Thoracic aorta (tissue), 2 donors: Measurements from ENCODE around the gene MYOM1. TPM values are rescaled to one million over a fixed set of nuclear protein-coding genes. Genes with fewer than 3 reads are reported as not detected.

Source experiments
- ATAC-seq: fragments of 150-250 bp; one replicate; pipeline ENCODE4 v1.8.0; 2017; ENCODE audit warnings: low read depth; ENCODE audit not compliant: insufficient number of reproducible peaks, low FRiP score
- DNase-seq: peaks from one replicate; pipeline ENCODE4 v3.0.0-alpha.2; 2020; ENCODE audit warnings: low spot score
- H3K27ac ChIP-seq, 2 donors: fragments of 200-600 bp; sonication (generic); 1 replicate in 1 of 2; 2 replicates in 1 of 2; pipeline ENCODE4 v1.5.1; 2016; ENCODE audit warnings: mild to moderate bottlenecking in 2 of 2, moderate library complexity in 2 of 2
- H3K27me3 ChIP-seq: fragments of 200-600 bp; sonication (generic); replicated peaks from 2 replicates; pipeline ENCODE4 v1.6.0; 2016; ENCODE audit warnings: mild to moderate bottlenecking; ENCODE audit not compliant: insufficient read depth
- H3K36me3 ChIP-seq: fragments of 200-600 bp; sonication (generic); one replicate; pipeline ENCODE4 v1.5.1; 2016
- H3K4me1 ChIP-seq, 2 donors: fragments of 200-600 bp; sonication (generic); 1 replicate in 1 of 2; 2 replicates in 1 of 2; pipeline versions ENCODE4 v1.5.1 to v1.6.0; 2016; ENCODE audit warnings: low read depth in 2 of 2, mild to moderate bottlenecking in 1 of 2; ENCODE audit not compliant: control insufficient read depth in 1 of 2
- H3K4me3 ChIP-seq: fragments of 200-600 bp; sonication (generic); 2 replicates; pipeline ENCODE4 v1.5.1; 2016; ENCODE audit warnings: mild to moderate bottlenecking
- H3K9me3 ChIP-seq: fragments of 200-600 bp; sonication (generic); 2 replicates; pipeline ENCODE4 v1.5.1; 2016
- total RNA-seq, 2 donors: library from RNA; depleted of rRNA; stranded (reverse); fragments of >200 nt; gene quantifications; one replicate each; pipeline versions ENCODE4 v1.1.0 to v1.2.3, GENCODE V29; 2016
- TF ChIP-seq, protein P1 (sequence below): fragments of 200-600 bp; sonication (generic); IDR thresholded peaks from one replicate; pipeline ENCODE4 v1.5.1; 2019; ENCODE audit warnings: antibody characterized with exemption

MYOM1 gene
- total RNA-seq, 2 donors from 2014 or later = 16.1 to 27.2 TPM

GRCh38 chr18:3217948-3218647 is 1.7 kb downstream of the MYOM1 start:
- Histone ChIP-seq H3K27ac (peak overlapping the region in 1 of 2 donors; percentile 88), H3K27me3 (no peaks in the 10 kb centered on the region), H3K4me3 (peak overlapping the region; percentile 76), H3K36me3 (peaks cover 8% of the 10 kb centered on the region), H3K9me3 (no peaks in the 10 kb centered on the region), H3K4me1 (peaks cover 14 to 37% of the 10 kb centered on the region in 2 donors)
- no peak for DNase-seq
- no peak for ATAC-seq
- TF ChIP-seq, protein P1, sequence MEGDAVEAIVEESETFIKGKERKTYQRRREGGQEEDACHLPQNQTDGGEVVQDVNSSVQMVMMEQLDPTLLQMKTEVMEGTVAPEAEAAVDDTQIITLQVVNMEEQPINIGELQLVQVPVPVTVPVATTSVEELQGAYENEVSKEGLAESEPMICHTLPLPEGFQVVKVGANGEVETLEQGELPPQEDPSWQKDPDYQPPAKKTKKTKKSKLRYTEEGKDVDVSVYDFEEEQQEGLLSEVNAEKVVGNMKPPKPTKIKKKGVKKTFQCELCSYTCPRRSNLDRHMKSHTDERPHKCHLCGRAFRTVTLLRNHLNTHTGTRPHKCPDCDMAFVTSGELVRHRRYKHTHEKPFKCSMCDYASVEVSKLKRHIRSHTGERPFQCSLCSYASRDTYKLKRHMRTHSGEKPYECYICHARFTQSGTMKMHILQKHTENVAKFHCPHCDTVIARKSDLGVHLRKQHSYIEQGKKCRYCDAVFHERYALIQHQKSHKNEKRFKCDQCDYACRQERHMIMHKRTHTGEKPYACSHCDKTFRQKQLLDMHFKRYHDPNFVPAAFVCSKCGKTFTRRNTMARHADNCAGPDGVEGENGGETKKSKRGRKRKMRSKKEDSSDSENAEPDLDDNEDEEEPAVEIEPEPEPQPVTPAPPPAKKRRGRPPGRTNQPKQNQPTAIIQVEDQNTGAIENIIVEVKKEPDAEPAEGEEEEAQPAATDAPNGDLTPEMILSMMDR = no peak

- no peak for DNase-seq
- H3K36me3 ChIP-seq = peaks cover 8% of the 10 kb centered on the region
- TF ChIP-seq, protein P1 = no peak
- H3K9me3 ChIP-seq = no peaks in the 10 kb centered on the region
- H3K27me3 ChIP-seq = no peaks in the 10 kb centered on the region
- H3K4me1 ChIP-seq = peaks cover 18 to 47% of the 10 kb centered on the region in 2 donors
- H3K4me3 ChIP-seq = no peak overlapping the region
- H3K27ac ChIP-seq = no peak overlapping the region
- ATAC-seq = no peak
Observed at GRCh38 chr18:3216987-3217386, 2.8 kb downstream of the MYOM1 start.

- no peaks in the 10 kb centered on the region for H3K9me3 ChIP-seq
- TF ChIP-seq, protein P1 = no peak
- no peak overlapping the region for H3K4me3 ChIP-seq
- no peak overlapping the region for H3K27ac ChIP-seq
- ATAC-seq = no peak
- no peaks in the 10 kb centered on the region for H3K27me3 ChIP-seq
- peaks cover 21 to 53% of the 10 kb centered on the region in 2 donors for H3K4me1 ChIP-seq
- DNase-seq = no peak
- H3K36me3 ChIP-seq = peaks cover 8% of the 10 kb centered on the region
Observed at GRCh38 chr18:3214855-3215637, 4.7 kb downstream of the MYOM1 start.

GRCh38 chr18:3213300-3214059 is 6.3 kb downstream of the MYOM1 start:
- DNase-seq = no peak
- ATAC-seq = no peak
- TF ChIP-seq, protein P1 = no peak
- Histone ChIP-seq H3K9me3 (no peaks in the 10 kb centered on the region), H3K36me3 (peaks cover 8% of the 10 kb centered on the region), H3K27me3 (no peaks in the 10 kb centered on the region), H3K4me1 (peaks cover 23 to 53% of the 10 kb centered on the region in 2 donors), H3K4me3 (no peak overlapping the region), H3K27ac (peak overlapping the region in 1 of 2 donors; percentile 8)

DNA sequence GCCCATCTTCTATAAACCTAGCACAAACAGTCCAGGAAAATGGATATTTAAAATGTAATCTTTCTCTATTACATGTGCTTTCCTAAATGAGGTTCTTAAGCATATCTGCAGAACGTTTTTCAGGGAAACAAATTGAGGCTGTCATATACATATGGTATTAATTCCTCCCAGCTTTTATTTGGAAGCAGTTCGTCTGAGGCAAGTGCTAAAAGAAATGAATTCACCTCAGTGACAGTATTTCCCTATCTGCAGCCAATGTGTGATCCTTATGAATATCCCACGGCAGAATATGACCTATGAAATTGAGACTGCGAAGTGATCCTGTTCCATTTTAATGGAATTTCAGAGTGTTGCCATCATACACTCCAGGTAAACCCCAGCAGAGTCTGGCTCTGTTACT is 7.1 kb downstream of the MYOM1 start:
- H3K27me3 ChIP-seq = no peaks in the 10 kb centered on the region
- no peak overlapping the region for H3K27ac ChIP-seq

More for the DNA sequence above, 7.1 kb downstream of the MYOM1 start:
- TF ChIP-seq, protein P1 = no peak
- Histone ChIP-seq H3K9me3 (no peaks in the 10 kb centered on the region), H3K4me1 (peaks cover 19 to 53% of the 10 kb centered on the region in 2 donors), H3K4me3 (no peak overlapping the region), H3K36me3 (peaks cover 8% of the 10 kb centered on the region)
- no peak for ATAC-seq
- no peak for DNase-seq
